ENCODE data around the gene CELSR1.

DNA sequence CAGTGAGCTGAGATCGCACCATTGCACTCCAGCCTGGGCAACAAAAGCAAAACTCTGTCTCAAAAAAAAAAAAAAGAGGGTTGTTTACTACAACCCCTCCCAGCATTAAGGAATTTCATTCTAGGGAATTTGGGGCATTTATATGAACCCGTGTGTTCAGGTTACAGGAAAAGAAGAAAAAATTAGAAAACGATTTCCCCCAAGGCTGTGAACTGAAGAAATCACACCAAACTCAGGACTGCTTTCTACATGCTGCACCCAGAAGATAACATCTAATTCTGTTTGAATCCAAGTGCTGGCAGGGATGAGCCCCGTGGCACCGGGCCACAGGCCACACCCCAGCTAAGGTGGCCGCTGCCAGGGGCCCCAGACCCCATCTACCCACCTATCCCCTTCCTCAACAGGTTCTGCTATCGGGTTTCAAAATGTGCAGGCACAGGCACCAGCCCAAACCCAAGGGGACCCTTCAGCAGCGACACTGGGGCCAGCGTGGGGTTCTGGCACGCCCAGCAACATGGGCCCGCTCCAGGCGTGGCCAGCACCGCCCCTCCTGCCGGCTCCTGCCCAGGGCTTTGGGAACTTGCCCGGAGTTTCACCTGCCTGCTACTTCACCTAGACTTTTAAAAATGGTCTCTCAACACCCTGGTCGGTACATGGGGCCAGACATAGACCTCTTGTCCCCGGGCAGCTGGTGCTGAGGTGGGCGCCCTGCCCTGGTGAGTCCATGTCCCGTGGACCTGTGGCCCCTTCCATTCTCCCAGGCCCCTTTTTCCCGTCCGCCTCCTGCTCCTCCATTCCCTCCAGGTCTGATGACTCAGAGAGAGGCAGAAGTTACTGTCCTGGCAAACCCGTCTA, 11.8 kb downstream of the CELSR1 start:
- TF ChIP-seq POLR2A (IDR thresholded peaks at IDR 0.05; ENCODE audit: low read depth, low read length) = no peak
- TF ChIP-seq TAF1 (IDR thresholded peaks at IDR 0.05; ENCODE audit: borderline replicate concordance, low read depth, low read length) = no peak
- TF ChIP-seq POLR2AphosphoS5 (IDR thresholded peaks at IDR 0.05; ENCODE audit: low read depth, low read length) = no peak

All from GM12892 (cell line).